Trophoblast cell (in vitro differentiated cells and primary cell): ENCODE measurements around the gene SLC35E2B.

Source experiments
- DNase-seq, 2 donors: peaks; one replicate each; pipeline ENCODE4 v3.0.0-alpha.2; 2016
- H2AFZ ChIP-seq: 2 replicates; pipeline ENCODE4 v1.6.1; 2013; ENCODE audit warnings: low read length, moderate library complexity, mild to moderate bottlenecking; ENCODE audit not compliant: insufficient read depth, poor library complexity
- H2AK5ac ChIP-seq: 2 replicates; pipeline ENCODE4 v1.6.1; 2013; ENCODE audit warnings: mild to moderate bottlenecking, low read length
- H2BK120ac ChIP-seq: 2 replicates; pipeline ENCODE4 v1.6.1; 2013; ENCODE audit warnings: low read length, mild to moderate bottlenecking, moderate library complexity; ENCODE audit not compliant: insufficient read depth, poor library complexity
- H2BK12ac ChIP-seq: 2 replicates; pipeline ENCODE4 v1.6.1; 2013; ENCODE audit warnings: mild to moderate bottlenecking, low read length, moderate library complexity
- H2BK5ac ChIP-seq: 2 replicates; pipeline ENCODE4 v1.6.1; 2013; ENCODE audit warnings: low read length, low read depth, moderate library complexity, mild to moderate bottlenecking; ENCODE audit not compliant: poor library complexity
- H3K14ac ChIP-seq: 2 replicates; pipeline ENCODE4 v1.6.1; 2013; ENCODE audit warnings: mild to moderate bottlenecking, low read length
- H3K18ac ChIP-seq: 2 replicates; pipeline ENCODE4 v1.6.1; 2013; ENCODE audit warnings: mild to moderate bottlenecking, low read length
- H3K23ac ChIP-seq: 2 replicates; pipeline ENCODE4 v1.6.1; 2013; ENCODE audit warnings: low read length
- H3K27ac ChIP-seq: 2 replicates; pipeline ENCODE4 v1.5.1; 2013; ENCODE audit warnings: low read depth, mild to moderate bottlenecking, inconsistent platforms, low read length, moderate library complexity
- H3K27me3 ChIP-seq: 2 replicates; pipeline ENCODE4 v1.6.1; 2013; ENCODE audit warnings: inconsistent platforms, mild to moderate bottlenecking, low read length, moderate library complexity; ENCODE audit not compliant: insufficient read depth
- H3K36me3 ChIP-seq, 2 experiments: 1 replicate in 1 of 2; 2 replicates in 1 of 2; pipeline ENCODE4 v1.6.1; 2013; ENCODE audit warnings: low read length in 2 of 2, mild to moderate bottlenecking in 2 of 2, moderate library complexity in 1 of 2; ENCODE audit not compliant: insufficient read depth in 2 of 2, control insufficient read depth in 1 of 2
- H3K4ac ChIP-seq: 2 replicates; pipeline ENCODE4 v1.6.1; 2013; ENCODE audit warnings: low read depth, mild to moderate bottlenecking, low read length, moderate library complexity
- H3K4me1 ChIP-seq, 2 experiments: 1 replicate in 1 of 2; 2 replicates in 1 of 2; pipeline ENCODE4 v1.6.1; 2013; ENCODE audit warnings: low read length in 2 of 2, mild to moderate bottlenecking in 2 of 2, moderate library complexity in 1 of 2; ENCODE audit not compliant: insufficient read depth in 2 of 2, control insufficient read depth in 1 of 2
- H3K4me2 ChIP-seq: 2 replicates; pipeline ENCODE4 v1.6.1; 2013; ENCODE audit warnings: inconsistent platforms, mild to moderate bottlenecking, low read length, moderate library complexity
- H3K4me3 ChIP-seq: 2 replicates; pipeline ENCODE4 v1.5.1; 2013; ENCODE audit warnings: mild to moderate bottlenecking, low read depth, low read length, inconsistent platforms
- H3K79me1 ChIP-seq: one replicate; pipeline ENCODE4 v1.6.1; 2013; ENCODE audit warnings: low read length
- H3K79me2 ChIP-seq: 2 replicates; pipeline ENCODE4 v1.6.1; 2013; ENCODE audit warnings: low read length, mild to moderate bottlenecking; ENCODE audit not compliant: control insufficient read depth, insufficient read depth, poor library complexity
- H3K9ac ChIP-seq: 2 replicates; pipeline ENCODE4 v1.6.1; 2013; ENCODE audit warnings: mild to moderate bottlenecking, low read length
- H3K9me3 ChIP-seq: 2 replicates; pipeline ENCODE4 v1.6.1; 2013; ENCODE audit warnings: low read depth, mild to moderate bottlenecking, control low read depth, inconsistent platforms, low read length; ENCODE audit not compliant: insufficient read depth
- H4K12ac ChIP-seq: 2 replicates; pipeline ENCODE4 v1.6.1; 2013; ENCODE audit warnings: low read depth, mild to moderate bottlenecking, low read length, moderate library complexity
- H4K8ac ChIP-seq: 2 replicates; pipeline ENCODE4 v1.6.1; 2013; ENCODE audit warnings: low read depth, mild to moderate bottlenecking, low read length, moderate library complexity
- H4K91ac ChIP-seq: one replicate; pipeline ENCODE4 v1.6.1; 2013; ENCODE audit warnings: low read depth, mild to moderate bottlenecking, low read length, moderate library complexity
- WGBS: extraction: QIAGEN DNeasy Blood & Tissue Kit; methylation state at CpG from one replicate; pipeline ENCODE4 v1.1.7; 2013; ENCODE audit warnings: missing lambda C conversion rate; ENCODE audit not compliant: insufficient read length, insufficient coverage; ENCODE audit errors: extremely low coverage; 5-methylcytosine and 5-hydroxymethylcytosine counted together

SLC35E2B gene

GRCh38 chr1:1617516-1617915 lies 75.1 kb downstream of the SLC35E2B start:
- no peak overlapping the region for H3K4ac ChIP-seq
- no peaks in the 10 kb centered on the region for H3K27me3 ChIP-seq
- H3K9me3 ChIP-seq, result no peaks in the 10 kb centered on the region
- no peak overlapping the region for H2AFZ ChIP-seq
- no peak overlapping the region for H2BK5ac ChIP-seq
- no peak overlapping the region for H2BK12ac ChIP-seq
- no peak overlapping the region for H3K14ac ChIP-seq
- peaks cover 8% of the 10 kb centered on the region for H3K79me1 ChIP-seq
- peaks cover 5% of the 10 kb centered on the region for H3K79me2 ChIP-seq
- peaks cover 10 to 15% of the 10 kb centered on the region in 2 experiments for H3K4me1 ChIP-seq
- no CpG with 5 or more reads among the region's 11 CpGs for WGBS
- H3K4me3 ChIP-seq, result no peak overlapping the region
- H3K4me2 ChIP-seq, result no peak overlapping the region
- peaks cover 15% of the 10 kb centered on the region in 2 experiments for H3K36me3 ChIP-seq
- no peak overlapping the region for H3K23ac ChIP-seq
- no peak overlapping the region for H2AK5ac ChIP-seq
- H4K8ac ChIP-seq, result no peak overlapping the region
- H4K91ac ChIP-seq, result no peak overlapping the region
- no peak overlapping the region for H4K12ac ChIP-seq
- DNase-seq, result no peak
- no peak overlapping the region for H3K27ac ChIP-seq
- no peak overlapping the region for H3K9ac ChIP-seq
- H2BK120ac ChIP-seq, result no peak overlapping the region
- H3K18ac ChIP-seq, result no peak overlapping the region

GRCh38 chr1:1616838-1617237 lies 75.8 kb downstream of the SLC35E2B start:
- Histone ChIP-seq H3K9ac (peak overlapping the region; percentile 37), H4K8ac (no peak overlapping the region), H3K4ac (no peak overlapping the region), H3K18ac (no peak overlapping the region), H3K79me2 (peaks cover 5% of the 10 kb centered on the region), H3K79me1 (peaks cover 8% of the 10 kb centered on the region), H4K12ac (no peak overlapping the region), H3K23ac (no peak overlapping the region), H3K14ac (no peak overlapping the region), H4K91ac (no peak overlapping the region), H3K36me3 (peaks cover 15% of the 10 kb centered on the region in 2 experiments), H2BK5ac (no peak overlapping the region), H3K4me2 (peak overlapping the region; percentile 83), H3K27me3 (no peaks in the 10 kb centered on the region), H3K4me3 (peak overlapping the region; percentile 20), H2BK12ac (no peak overlapping the region), H2BK120ac (no peak overlapping the region), H2AFZ (no peak overlapping the region), H3K4me1 (peaks cover 10 to 15% of the 10 kb centered on the region in 2 experiments), H2AK5ac (no peak overlapping the region), H3K9me3 (no peaks in the 10 kb centered on the region), H3K27ac (no peak overlapping the region)
- no CpG with 5 or more reads among the region's 19 CpGs for whole genome bisulfite sequencing
- no peak for DNase-seq

- H2BK12ac ChIP-seq, result no peak overlapping the region
- H4K91ac ChIP-seq, result peak overlapping the region; percentile 92
- H4K12ac ChIP-seq, result peak overlapping the region; percentile 91
- DNase-seq, result peak; percentile 26 to 43
- peak overlapping the region; percentile 82 for H2BK120ac ChIP-seq
- peaks cover 8% of the 10 kb centered on the region for H3K79me1 ChIP-seq
- H2BK5ac ChIP-seq, result peak overlapping the region; percentile 76
- peak overlapping the region; percentile 100 for H3K27ac ChIP-seq
- H2AK5ac ChIP-seq, result no peak overlapping the region
- H3K79me2 ChIP-seq, result peaks cover 5% of the 10 kb centered on the region
- no peaks in the 10 kb centered on the region for H3K9me3 ChIP-seq
- peak overlapping the region; percentile 97 for H3K14ac ChIP-seq
- H3K18ac ChIP-seq, result peak overlapping the region; percentile 97
- peak overlapping the region; percentile 100 for H4K8ac ChIP-seq
- H3K4me2 ChIP-seq, result peak overlapping the region; percentile 83
- H3K36me3 ChIP-seq, result peaks cover 15% of the 10 kb centered on the region in 2 experiments
- no peaks in the 10 kb centered on the region for H3K27me3 ChIP-seq
- peaks cover 10 to 15% of the 10 kb centered on the region in 2 experiments for H3K4me1 ChIP-seq
- H3K4me3 ChIP-seq, result peak overlapping the region; percentile 98
- H3K4ac ChIP-seq, result peak overlapping the region; percentile 80
- peak overlapping the region; percentile 95 for H3K9ac ChIP-seq
- H2AFZ ChIP-seq, result peak overlapping the region; percentile 98
- no CpG with 5 or more reads among the region's 80 CpGs for whole genome bisulfite sequencing
- H3K23ac ChIP-seq, result no peak overlapping the region
Measured at GRCh38 chr1:1616045-1616790, 76.4 kb downstream of the SLC35E2B start.

GRCh38 chr1:1615256-1616044 lies 77.1 kb downstream of the SLC35E2B start, which contains the start of gene MIB2:
TSS of gene MIB2 (plus strand) at chr1:1615500. CDS start at chr1:1623453, 7,953 bp downstream.
- H3K14ac ChIP-seq, result peak within 1 kb of the TSS; percentile 100
- peak; percentile 97 to 99 for DNase-seq
- peaks cover 14 to 15% of the 10 kb centered on the region in 2 experiments for H3K36me3 ChIP-seq
- H3K18ac ChIP-seq, result peak within 1 kb of the TSS; percentile 99
- peak within 1 kb of the TSS; percentile 97 for H3K9ac ChIP-seq
- peak within 1 kb of the TSS; percentile 95 for H3K4ac ChIP-seq
- no peaks in the 10 kb centered on the region for H3K9me3 ChIP-seq
- H4K12ac ChIP-seq, result peak within 1 kb of the TSS; percentile 100
- H3K4me1 ChIP-seq, result peaks cover 10 to 15% of the 10 kb centered on the region in 2 experiments
- peaks cover 5% of the 10 kb centered on the region for H3K79me2 ChIP-seq
- H2AFZ ChIP-seq, result peak within 1 kb of the TSS; percentile 98
- peaks cover 8% of the 10 kb centered on the region for H3K79me1 ChIP-seq
- WGBS, result no CpG with 5 or more reads among the region's 107 CpGs
- H3K27me3 ChIP-seq, result no peaks in the 10 kb centered on the region
- peak within 1 kb of the TSS; percentile 99 for H2BK120ac ChIP-seq
- H2BK12ac ChIP-seq, result no peak within 1 kb of the TSS
- H3K4me3 ChIP-seq, result peak within 1 kb of the TSS; percentile 98
- peak within 1 kb of the TSS; percentile 100 for H4K8ac ChIP-seq
- H3K27ac ChIP-seq, result peak within 1 kb of the TSS; percentile 100
- peak within 1 kb of the TSS; percentile 97 for H2BK5ac ChIP-seq
- H2AK5ac ChIP-seq, result peak within 1 kb of the TSS; percentile 99
- no peak within 1 kb of the TSS for H3K23ac ChIP-seq
- peak within 1 kb of the TSS; percentile 100 for H4K91ac ChIP-seq
- peak within 1 kb of the TSS; percentile 96 for H3K4me2 ChIP-seq
